GM13977 (cell line): ENCODE results near the gene LOXL4.

Experiments used
- DNase-seq: peaks from one replicate; pipeline ENCODE4 v3.0.0; 2012; ENCODE audit warnings: low spot score
- in situ Hi-C: fragments of 300-500 bp; cut with MboI; formaldehyde crosslinking; loops from one replicate; pipeline ENCODE4 v1.12.0; 2022; ENCODE audit warnings: low sequenced_read_pairs, low pct_unique_long_range_greater_than_20kb, mixed read lengths, inconsistent platforms; ENCODE audit not compliant: unreplicated experiment
- TF ChIP-seq, protein P1 (sequence below): IDR thresholded peaks from 2 replicates; pipeline ENCODE4 v1.5.1; 2012; ENCODE audit warnings: mild to moderate bottlenecking, control low read depth; ENCODE audit not compliant: insufficient read depth; ENCODE audit errors: extremely low read depth, missing control alignments

LOXL4 gene

DNA sequence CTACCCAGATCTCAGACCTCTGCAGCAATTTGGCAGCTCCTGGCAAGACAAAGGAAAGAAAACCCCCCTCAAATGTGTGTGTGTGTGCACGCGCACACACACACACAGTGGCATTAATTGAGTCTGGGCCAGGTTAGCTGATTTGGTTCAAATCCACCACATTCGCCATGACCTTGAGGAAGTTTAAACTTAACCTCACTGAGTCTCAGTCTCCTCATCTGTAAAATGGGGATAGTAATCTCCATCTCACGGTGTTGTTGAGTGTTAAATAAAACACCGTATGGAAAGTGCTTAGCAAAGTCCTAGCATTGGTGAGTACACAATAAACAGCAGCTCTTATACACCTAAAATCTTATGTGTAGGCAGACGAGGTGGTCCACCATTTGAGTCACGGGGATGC, 4.9 kb downstream of the LOXL4 start:
- in situ Hi-C loops, result no loop called here
- TF ChIP-seq, protein P1, sequence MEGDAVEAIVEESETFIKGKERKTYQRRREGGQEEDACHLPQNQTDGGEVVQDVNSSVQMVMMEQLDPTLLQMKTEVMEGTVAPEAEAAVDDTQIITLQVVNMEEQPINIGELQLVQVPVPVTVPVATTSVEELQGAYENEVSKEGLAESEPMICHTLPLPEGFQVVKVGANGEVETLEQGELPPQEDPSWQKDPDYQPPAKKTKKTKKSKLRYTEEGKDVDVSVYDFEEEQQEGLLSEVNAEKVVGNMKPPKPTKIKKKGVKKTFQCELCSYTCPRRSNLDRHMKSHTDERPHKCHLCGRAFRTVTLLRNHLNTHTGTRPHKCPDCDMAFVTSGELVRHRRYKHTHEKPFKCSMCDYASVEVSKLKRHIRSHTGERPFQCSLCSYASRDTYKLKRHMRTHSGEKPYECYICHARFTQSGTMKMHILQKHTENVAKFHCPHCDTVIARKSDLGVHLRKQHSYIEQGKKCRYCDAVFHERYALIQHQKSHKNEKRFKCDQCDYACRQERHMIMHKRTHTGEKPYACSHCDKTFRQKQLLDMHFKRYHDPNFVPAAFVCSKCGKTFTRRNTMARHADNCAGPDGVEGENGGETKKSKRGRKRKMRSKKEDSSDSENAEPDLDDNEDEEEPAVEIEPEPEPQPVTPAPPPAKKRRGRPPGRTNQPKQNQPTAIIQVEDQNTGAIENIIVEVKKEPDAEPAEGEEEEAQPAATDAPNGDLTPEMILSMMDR, result no peak
- DNase-seq, result no peak

GRCh38 chr10:98262571-98262970, 5.4 kb downstream of the LOXL4 start:
- no peak for DNase-seq
- in situ Hi-C loops, result no loop called here
- TF ChIP-seq, protein P1, result peak; percentile 46

DNA sequence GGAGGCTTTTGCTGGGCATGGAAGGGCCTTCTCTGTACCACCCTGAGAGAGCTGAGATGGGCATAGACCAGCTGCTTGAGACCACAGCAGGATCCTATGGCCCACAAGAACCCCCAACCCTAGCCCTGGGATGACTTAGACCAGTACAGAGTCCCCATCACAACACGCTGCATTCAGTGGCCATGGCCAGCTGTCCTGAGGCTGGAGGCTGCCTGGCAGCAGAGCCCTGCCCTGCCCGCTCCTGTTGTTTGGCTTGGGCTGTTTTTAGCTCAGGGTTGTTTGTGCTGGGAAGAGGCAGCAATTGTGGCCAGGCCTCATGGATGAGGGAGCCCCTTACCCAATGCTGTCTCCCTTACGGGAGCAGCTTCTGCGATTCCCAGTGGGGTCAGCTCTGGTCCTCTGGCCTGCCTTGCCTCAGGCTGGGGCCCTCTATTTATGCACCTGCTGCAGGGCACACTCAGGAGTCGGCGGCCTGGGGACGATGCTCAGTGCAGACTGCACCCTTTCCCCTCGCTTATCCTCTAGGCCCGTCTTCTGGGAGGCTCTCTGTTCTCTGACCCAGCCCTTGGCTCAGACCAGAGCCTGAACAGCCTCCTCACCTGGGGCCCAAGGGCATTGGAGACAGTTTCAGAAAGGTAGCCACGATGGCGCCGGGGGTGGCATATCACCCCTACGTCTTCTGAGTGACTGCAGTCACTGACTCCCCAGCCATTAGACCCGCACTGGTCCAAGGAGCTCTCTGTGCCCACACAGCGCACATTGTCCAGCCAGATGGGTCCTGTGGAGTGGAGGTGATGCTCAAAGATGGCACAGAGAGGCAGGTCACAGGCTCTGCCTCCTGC, 6.3 kb downstream of the LOXL4 start:
- in situ Hi-C loops, result no loop called here
- no peak for DNase-seq
- TF ChIP-seq, protein P1, result no peak

DNA sequence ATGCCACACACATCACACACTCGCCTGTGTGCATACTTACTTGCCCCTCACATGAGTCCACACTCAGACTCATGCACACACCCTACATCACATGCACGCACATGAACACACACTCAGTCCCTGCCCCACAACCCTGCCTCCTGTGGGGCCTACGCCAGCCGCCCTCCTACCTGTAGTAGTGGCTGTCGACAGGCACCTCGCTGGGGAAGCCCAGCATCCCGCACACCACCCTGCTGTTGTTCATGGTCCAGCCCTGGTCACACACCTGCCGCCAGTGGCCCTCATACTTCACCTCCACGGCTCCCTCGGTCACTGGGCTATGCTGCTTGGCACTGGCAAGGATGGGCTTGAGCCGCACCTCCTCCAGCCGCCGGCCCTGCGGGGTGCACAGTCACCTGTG, 7.2 kb downstream of the LOXL4 start:
- no peak for DNase-seq
- TF ChIP-seq, protein P1, result no peak
- in situ Hi-C loops, result no loop called here

DNA sequence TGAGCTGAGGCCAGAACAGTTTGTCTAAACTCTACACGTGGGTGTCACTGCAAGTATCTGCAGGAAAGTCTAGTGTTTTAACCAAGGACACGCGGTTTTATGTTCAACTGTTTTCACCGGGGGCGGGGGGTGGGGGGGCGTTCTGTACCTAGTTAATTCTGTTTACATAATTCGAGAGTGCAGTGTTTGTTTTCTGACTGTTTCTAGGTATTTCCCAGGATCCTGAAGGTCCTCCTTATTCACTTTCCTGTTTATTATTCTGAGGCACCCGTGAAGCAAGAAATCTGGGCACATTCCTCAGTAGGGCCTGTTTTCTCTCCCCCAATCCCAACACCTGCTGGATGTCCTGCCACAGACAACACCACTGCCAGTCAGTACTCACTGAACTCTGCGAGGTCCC, 7.6 kb downstream of the LOXL4 start:
- TF ChIP-seq, protein P1, result no peak
- in situ Hi-C loops, result no loop called here
- DNase-seq, result no peak

DNA sequence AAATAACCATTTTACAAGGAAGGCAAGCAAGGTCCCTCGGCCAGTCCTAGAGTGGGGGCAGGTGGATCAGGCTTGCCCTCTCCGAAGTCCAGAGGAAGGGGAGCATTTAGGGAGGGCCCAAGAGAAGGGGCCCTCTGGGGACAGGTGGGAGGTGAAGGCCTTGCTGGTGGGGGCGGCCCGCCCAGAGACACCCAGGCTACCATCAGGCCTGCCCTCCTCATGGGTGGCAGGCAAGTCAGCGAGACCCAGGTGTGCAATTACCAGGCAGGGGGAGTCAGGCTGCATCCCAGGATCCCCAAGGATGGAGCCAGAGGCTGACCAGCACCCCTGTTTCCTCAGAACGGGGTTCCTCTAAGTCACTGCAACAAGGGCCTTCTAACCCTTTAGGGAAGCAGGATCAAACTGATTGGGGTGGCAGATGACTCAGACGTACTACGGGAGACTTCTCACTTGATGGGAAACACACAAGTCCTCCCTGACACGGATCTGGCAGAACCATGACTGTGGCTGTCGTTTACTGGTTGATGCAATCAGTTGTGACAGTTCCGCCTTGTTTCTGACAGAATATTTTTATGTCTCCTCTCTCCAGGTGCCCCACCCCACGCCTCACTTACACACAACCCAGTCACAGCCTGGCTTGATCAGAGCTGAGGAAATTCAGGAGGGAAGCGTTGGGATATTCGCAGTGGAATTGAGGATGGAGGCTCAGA, 8.2 kb downstream of the LOXL4 start:
- DNase-seq, result no peak
- in situ Hi-C loops, result no loop called here
- TF ChIP-seq, protein P1, result no peak
